C4-2B (cell line): ENCODE data around the gene NEDD4L.
A peak's percentile ranks its signal among the peaks of the same experiment; 100 is the strongest.
"Not testable (repeated sequence)": the region's sequence is repeated elsewhere in the genome, so short reads cannot be mapped to it uniquely, and the experiment has no call there.

Experiments
- H3K27ac ChIP-seq: fragments of 450-650 bp; 2 replicates; pipeline ENCODE4 v1.5.1; 2017
- CTCF ChIP-seq: fragments of 450-650 bp; conservative IDR thresholded peaks from 2 replicates; pipeline ENCODE4 v1.5.1; 2017; ENCODE audit warnings: mild to moderate bottlenecking
- ZFX ChIP-seq: fragments of 450-650 bp; IDR thresholded peaks from 2 replicates; pipeline ENCODE4 v1.6.1; 2017

Gene NEDD4L

GRCh38 chr18:58043491-58044369 lies at the start of gene NEDD4L:
Gene NEDD4L (plus strand): TSS chr18:58044226. CDS start chr18:58044661, 435 bp downstream.
- H3K27ac ChIP-seq: peak within 1 kb of the TSS; percentile 95
- TF ChIP-seq CTCF (peak; percentile 91), ZFX (no peak)

GRCh38 chr18:57995331-57995730 lies 48.7 kb upstream of the NEDD4L start:
- TF ChIP-seq ZFX: no peak
- TF ChIP-seq CTCF: no peak
- H3K27ac ChIP-seq: no peak overlapping the region

GRCh38 chr18:57996894-57997293 lies 47.1 kb upstream of the NEDD4L start:
- not testable (repeated sequence) for H3K27ac ChIP-seq

GRCh38 chr18:57997820-57998219 lies 46.2 kb upstream of the NEDD4L start:
- TF ChIP-seq CTCF (no peak), ZFX (no peak)
- H3K27ac ChIP-seq: no peak overlapping the region

- TF ChIP-seq ZFX (no peak), CTCF (no peak)
Measured at GRCh38 chr18:57998461-57998860, 45.6 kb upstream of the NEDD4L start.

GRCh38 chr18:58004317-58004716 lies 39.7 kb upstream of the NEDD4L start:
- H3K27ac ChIP-seq: no peak overlapping the region

More at GRCh38 chr18:57998461-57998860, 45.6 kb upstream of the NEDD4L start:
- H3K27ac ChIP-seq: no peak overlapping the region

GRCh38 chr18:58005011-58005410 lies 39.0 kb upstream of the NEDD4L start:
- no peak overlapping the region for H3K27ac ChIP-seq
- TF ChIP-seq CTCF (no peak), ZFX (no peak)

More at GRCh38 chr18:58004317-58004716, 39.7 kb upstream of the NEDD4L start:
- TF ChIP-seq CTCF (no peak), ZFX (no peak)
